ENCODE data around the gene PRR5L. TPM values are rescaled to one million over a fixed set of nuclear protein-coding genes. Genes with fewer than 3 reads are reported as not detected.

The PRR5L gene
- total and polyA plus RNA-seq, 9 of the 15 experiments (the other 6 are each of a cell fraction or from before 2014, with no cell fraction given) = 0.11 to 0.60 (median 0.36) TPM; not detected in 2

GRCh38 chr11:36467012-36467411, 170.9 kb downstream of the PRR5L start:
- in situ Hi-C loops (cut with MboI) = no loop called here

More at GRCh38 chr11:36467012-36467411, 170.9 kb downstream of the PRR5L start:
- H3K9me3 ChIP-seq (replicated peaks; ENCODE audit: control insufficient read depth, insufficient read depth, low read depth, low read length) = no peaks in the 10 kb centered on the region
- ChIA-PET POLR2A (interaction anchor here (1.0 kb wide), 1 partner anchor 32 kb away, joined by 4 read pairs; no protein-coding TSS in a partner anchor), CTCF (ENCODE audit: low intra/inter-chr PET ratio) (no interaction called here)
- no peak overlapping the region for H3K4me2 ChIP-seq (ENCODE audit: insufficient read depth, low read length)
- no peak overlapping the region for H3K9ac ChIP-seq (ENCODE audit: insufficient read depth in 1 of 2, low read depth in 2 of 2, low read length in 2 of 2)
- H3K36me3 ChIP-seq (ENCODE audit: control insufficient read depth, insufficient read depth, low read length) = no peaks in the 10 kb centered on the region
- TF ChIP-seq ZNF644 (tag; IDR thresholded peaks at IDR 0.05; ENCODE audit: low read depth) (no peak), PRPF4 (IDR thresholded peaks at IDR 0.05; ENCODE audit: insufficient read depth, low read depth, low read length, poor library complexity, severe bottlenecking) (no peak), MLLT1 (IDR thresholded peaks at IDR 0.05) (no peak)
- TF ChIP-seq, protein P1, sequence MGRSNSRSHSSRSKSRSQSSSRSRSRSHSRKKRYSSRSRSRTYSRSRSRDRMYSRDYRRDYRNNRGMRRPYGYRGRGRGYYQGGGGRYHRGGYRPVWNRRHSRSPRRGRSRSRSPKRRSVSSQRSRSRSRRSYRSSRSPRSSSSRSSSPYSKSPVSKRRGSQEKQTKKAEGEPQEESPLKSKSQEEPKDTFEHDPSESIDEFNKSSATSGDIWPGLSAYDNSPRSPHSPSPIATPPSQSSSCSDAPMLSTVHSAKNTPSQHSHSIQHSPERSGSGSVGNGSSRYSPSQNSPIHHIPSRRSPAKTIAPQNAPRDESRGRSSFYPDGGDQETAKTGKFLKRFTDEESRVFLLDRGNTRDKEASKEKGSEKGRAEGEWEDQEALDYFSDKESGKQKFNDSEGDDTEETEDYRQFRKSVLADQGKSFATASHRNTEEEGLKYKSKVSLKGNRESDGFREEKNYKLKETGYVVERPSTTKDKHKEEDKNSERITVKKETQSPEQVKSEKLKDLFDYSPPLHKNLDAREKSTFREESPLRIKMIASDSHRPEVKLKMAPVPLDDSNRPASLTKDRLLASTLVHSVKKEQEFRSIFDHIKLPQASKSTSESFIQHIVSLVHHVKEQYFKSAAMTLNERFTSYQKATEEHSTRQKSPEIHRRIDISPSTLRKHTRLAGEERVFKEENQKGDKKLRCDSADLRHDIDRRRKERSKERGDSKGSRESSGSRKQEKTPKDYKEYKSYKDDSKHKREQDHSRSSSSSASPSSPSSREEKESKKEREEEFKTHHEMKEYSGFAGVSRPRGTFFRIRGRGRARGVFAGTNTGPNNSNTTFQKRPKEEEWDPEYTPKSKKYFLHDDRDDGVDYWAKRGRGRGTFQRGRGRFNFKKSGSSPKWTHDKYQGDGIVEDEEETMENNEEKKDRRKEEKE (IDR thresholded peaks at IDR 0.05; ENCODE audit: borderline replicate concordance in 1 of 2, control insufficient read depth in 1 of 2, low read depth in 2 of 2, low read length in 1 of 2) = no peak
- no peak for ATAC-seq
- H2AFZ ChIP-seq (ENCODE audit: low read depth, low read length) = no peak overlapping the region
- FAIRE-seq = no peak
- H3K79me2 ChIP-seq (ENCODE audit: control insufficient read depth, insufficient read depth, low read length) = no peaks in the 10 kb centered on the region
- no peak for DNase-seq (ENCODE audit: extremely low read depth in 1 of 4, low spot score in 3 of 4)
- no peaks in the 10 kb centered on the region for H3K9me1 ChIP-seq (ENCODE audit: control insufficient read depth, insufficient read depth, low read length)
- H4K20me1 ChIP-seq (replicated peaks; ENCODE audit: control insufficient read depth, insufficient read depth, low read length) = no peaks in the 10 kb centered on the region
- no peaks in the 10 kb centered on the region for H3K4me1 ChIP-seq (replicated peaks in 1 of 2; ENCODE audit: control insufficient read depth in 2 of 2, insufficient read depth in 2 of 2, low read length in 2 of 2)
- H3K27me3 ChIP-seq (ENCODE audit: control insufficient read depth in 2 of 2, insufficient read depth in 2 of 2, low read length in 2 of 2) = peaks cover 5 to 20% of the 10 kb centered on the region in 2 experiments; a peak in 4 of 5 replicates
- no TSS peak for BruUV-seq (replicated peaks)
- no peak overlapping the region for H3K27ac ChIP-seq (ENCODE audit: extremely low read depth, low read depth, low read length)
- 0% methylated on average over 3 of the region's 3 CpGs for WGBS (ENCODE audit: insufficient coverage, low coverage, missing lambda C conversion rate)
- H3K4me3 ChIP-seq = no peak overlapping the region
- intact Hi-C loops (cut with micrococcal nuclease) = no loop called here

Measured in K562 (cell line).